MM.1S (cell line): ENCODE data around the gene RAP1GDS1.

Experiments
- DNase-seq: peaks from one replicate; pipeline ENCODE4 v3.0.0-alpha.2; 2015
- H2AFZ ChIP-seq: fragments of 300-600 bp; sonication (generic); 2 replicates; pipeline ENCODE4 v1.6.0; 2016; ENCODE audit warnings: antibody characterized with exemption, low read length
- H3F3A ChIP-seq: fragments of 300-600 bp; sonication (generic); 2 replicates; pipeline ENCODE4 v1.6.1; 2016; ENCODE audit warnings: mild to moderate bottlenecking, antibody characterized with exemption, low read length, moderate library complexity, mixed read lengths; ENCODE audit not compliant: insufficient read depth
- H3K27ac ChIP-seq: fragments of 300-600 bp; sonication (generic); 2 replicates; pipeline ENCODE4 v1.5.1; 2016; ENCODE audit warnings: mild to moderate bottlenecking, low read length
- H3K27me3 ChIP-seq: fragments of 300-600 bp; sonication (generic); replicated peaks from 2 replicates; pipeline ENCODE4 v1.6.0; 2016; ENCODE audit warnings: low read length; ENCODE audit not compliant: insufficient read depth
- H3K36me3 ChIP-seq: fragments of 300-600 bp; sonication (generic); replicated peaks from 2 replicates; pipeline ENCODE4 v1.6.1; 2016; ENCODE audit warnings: mild to moderate bottlenecking, low read length, mixed read lengths; ENCODE audit not compliant: insufficient read depth
- H3K4me1 ChIP-seq: fragments of 300-600 bp; sonication (generic); 2 replicates; pipeline ENCODE4 v1.6.1; 2016; ENCODE audit warnings: low read length, mixed read lengths
- H3K4me2 ChIP-seq: fragments of 300-600 bp; sonication (generic); 2 replicates; pipeline ENCODE4 v1.6.0; 2016; ENCODE audit warnings: low read depth, low read length
- H3K4me3 ChIP-seq: fragments of 300-600 bp; sonication (generic); 2 replicates; pipeline ENCODE4 v1.5.1; 2016; ENCODE audit warnings: low read length, mixed read lengths
- H3K79me2 ChIP-seq: fragments of 300-600 bp; sonication (generic); 2 replicates; pipeline ENCODE4 v1.6.1; 2016; ENCODE audit warnings: mixed run types, low read length, mixed read lengths
- H3K9ac ChIP-seq: fragments of 300-600 bp; sonication (generic); 2 replicates; pipeline ENCODE4 v1.6.1; 2016; ENCODE audit warnings: low read length, mixed read lengths
- H3K9me2 ChIP-seq: fragments of 300-600 bp; sonication (generic); replicated peaks from 2 replicates; pipeline ENCODE4 v1.6.1; 2016; ENCODE audit warnings: mild to moderate bottlenecking, low read length, mixed read lengths; ENCODE audit not compliant: insufficient read depth
- H3K9me3 ChIP-seq: fragments of 300-600 bp; sonication (generic); replicated peaks from 2 replicates; pipeline ENCODE4 v1.6.1; 2016; ENCODE audit warnings: mild to moderate bottlenecking, low read length, mixed read lengths; ENCODE audit not compliant: insufficient read depth
- H4K20me1 ChIP-seq: fragments of 300-600 bp; sonication (generic); 2 replicates; pipeline ENCODE4 v1.6.1; 2016; ENCODE audit warnings: mild to moderate bottlenecking, low read length, moderate library complexity, mixed read lengths; ENCODE audit not compliant: insufficient read depth
- CTCF ChIP-seq: fragments of 300-600 bp; sonication (generic); IDR thresholded peaks from 2 replicates; pipeline ENCODE4 v1.5.1; 2016; ENCODE audit warnings: antibody characterized with exemption, low read length, mixed read lengths
- EZH2 ChIP-seq: fragments of 300-600 bp; sonication (generic); optimal IDR thresholded peaks from 2 replicates; pipeline ENCODE3; 2017; ENCODE audit warnings: low read depth, mild to moderate bottlenecking, antibody characterized with exemption, low read length, mixed read lengths
- EZH2phosphoT487 ChIP-seq: fragments of 300-600 bp; sonication (generic); IDR thresholded peaks from 2 replicates; pipeline ENCODE4 v1.6.1; 2018; ENCODE audit warnings: antibody characterized with exemption, low read length

The RAP1GDS1 gene

GRCh38 chr4:98290511-98290910 is 29.3 kb downstream of the RAP1GDS1 start:
- H3K27me3 ChIP-seq: no peaks in the 10 kb centered on the region
- H4K20me1 ChIP-seq: no peaks in the 10 kb centered on the region
- H3K4me3 ChIP-seq: 0 out of 2 replicates have a peak overlapping the region, but pooled peaks have one; percentile 56
- H3K4me2 ChIP-seq: peak overlapping the region; percentile 83
- no peak overlapping the region; the same call in 1 of the 2 replicates for H3K9ac ChIP-seq
- peaks cover 18% of the 10 kb centered on the region for H3F3A ChIP-seq
- peaks cover 79% of the 10 kb centered on the region for H3K79me2 ChIP-seq
- no peaks in the 10 kb centered on the region for H3K9me3 ChIP-seq
- TF ChIP-seq EZH2phosphoT487: no peak
- no peak for TF ChIP-seq EZH2
- no peak for TF ChIP-seq CTCF
- H3K36me3 ChIP-seq: no peaks in the 10 kb centered on the region
- no peak overlapping the region for H2AFZ ChIP-seq
- no peak for DNase-seq
- H3K27ac ChIP-seq: peak overlapping the region; percentile 83; the same call in 1 of the 2 replicates
- no peaks in the 10 kb centered on the region for H3K9me2 ChIP-seq
- H3K4me1 ChIP-seq: peaks cover 35% of the 10 kb centered on the region

GRCh38 chr4:98293104-98293887 is 32.1 kb downstream of the RAP1GDS1 start:
- peaks cover 79% of the 10 kb centered on the region for H3K79me2 ChIP-seq
- H4K20me1 ChIP-seq: no peaks in the 10 kb centered on the region
- peaks cover 58% of the 10 kb centered on the region for H3K4me1 ChIP-seq
- no peaks in the 10 kb centered on the region for H3K27me3 ChIP-seq
- H3K27ac ChIP-seq: no peak overlapping the region
- H3F3A ChIP-seq: peaks cover 28% of the 10 kb centered on the region
- H3K4me3 ChIP-seq: no peak overlapping the region
- no peak overlapping the region for H3K4me2 ChIP-seq
- no peak overlapping the region for H2AFZ ChIP-seq
- H3K9me3 ChIP-seq: no peaks in the 10 kb centered on the region
- H3K9ac ChIP-seq: no peak overlapping the region
- no peak for DNase-seq
- no peaks in the 10 kb centered on the region for H3K9me2 ChIP-seq
- TF ChIP-seq CTCF (no peak), EZH2phosphoT487 (no peak), EZH2 (no peak)
- H3K36me3 ChIP-seq: no peaks in the 10 kb centered on the region

GRCh38 chr4:98298022-98298421 is 36.8 kb downstream of the RAP1GDS1 start:
- H3K9me3 ChIP-seq: no peaks in the 10 kb centered on the region
- no peak overlapping the region for H3K4me3 ChIP-seq
- H3F3A ChIP-seq: peaks cover 16% of the 10 kb centered on the region; the same call in 1 of the 2 replicates
- DNase-seq: peak; percentile 60
- peak overlapping the region; percentile 29; the same call in 1 of the 2 replicates for H3K4me2 ChIP-seq
- H3K27ac ChIP-seq: peak overlapping the region; percentile 24; the same call in 1 of the 2 replicates
- no peaks in the 10 kb centered on the region for H3K9me2 ChIP-seq
- H3K79me2 ChIP-seq: peaks cover 77% of the 10 kb centered on the region
- no peak overlapping the region for H3K9ac ChIP-seq
- H3K4me1 ChIP-seq: peaks cover 66% of the 10 kb centered on the region
- H3K36me3 ChIP-seq: no peaks in the 10 kb centered on the region
- no peak overlapping the region for H2AFZ ChIP-seq
- no peaks in the 10 kb centered on the region for H3K27me3 ChIP-seq
- TF ChIP-seq EZH2: no peak
- no peak for TF ChIP-seq CTCF
- TF ChIP-seq EZH2phosphoT487: no peak
- H4K20me1 ChIP-seq: no peaks in the 10 kb centered on the region
